HG03442 (cell line): ENCODE data around the gene URGCP.
"Not testable (repeated sequence)": the region's sequence is repeated elsewhere in the genome, so short reads cannot be mapped to it uniquely, and the experiment has no call there.

Source experiments
- ATAC-seq: cut with Tn5 transposase; IDR thresholded peaks from one replicate; pipeline ENCODE4 v1.9.1; 2021; ENCODE audit warnings: mild to moderate bottlenecking, moderate library complexity; ENCODE audit not compliant: unreplicated experiment

URGCP gene

DNA sequence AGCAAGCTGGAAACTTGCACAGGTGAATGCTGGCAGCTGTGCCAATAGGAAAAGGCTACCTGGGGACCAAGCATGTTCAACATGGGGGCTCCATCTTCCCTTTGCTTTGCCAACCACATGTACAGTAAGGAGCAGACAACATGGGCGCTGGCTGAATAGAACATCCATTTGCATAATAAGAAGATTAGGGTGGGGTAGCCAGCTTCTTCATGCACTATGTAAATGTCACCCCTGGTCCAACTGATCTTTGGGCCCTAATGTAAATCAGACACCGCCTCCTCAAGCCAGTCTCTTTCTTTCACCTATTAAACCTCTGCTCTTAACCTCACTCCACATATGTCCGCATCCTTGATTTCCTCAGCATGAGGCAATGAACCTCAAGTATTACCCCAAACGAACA, 63.1 kb downstream of the URGCP start:
- ATAC-seq, result no peak

DNA sequence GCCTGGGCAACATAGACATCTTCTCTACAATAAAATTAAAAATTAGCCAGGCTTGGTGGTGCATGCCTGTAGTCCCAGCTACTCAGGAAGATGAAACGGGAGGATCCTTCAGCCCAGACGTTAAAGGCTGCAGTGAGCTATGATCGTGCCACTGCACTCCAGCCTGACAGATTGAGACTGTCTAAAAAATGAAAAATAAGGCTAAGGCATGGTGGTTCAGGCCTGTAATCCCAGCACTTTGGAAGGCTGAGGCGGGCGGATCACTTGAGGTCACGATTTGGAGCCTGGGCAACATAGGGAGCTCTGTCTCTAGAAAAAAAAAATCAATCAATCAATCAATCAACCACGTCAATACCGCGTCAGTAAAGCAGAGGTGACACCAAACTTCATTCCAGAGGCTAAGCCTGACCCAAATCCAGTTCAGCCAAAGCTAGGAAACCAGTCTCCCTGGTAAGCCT, 68.2 kb downstream of the URGCP start:
- no peak for ATAC-seq

DNA sequence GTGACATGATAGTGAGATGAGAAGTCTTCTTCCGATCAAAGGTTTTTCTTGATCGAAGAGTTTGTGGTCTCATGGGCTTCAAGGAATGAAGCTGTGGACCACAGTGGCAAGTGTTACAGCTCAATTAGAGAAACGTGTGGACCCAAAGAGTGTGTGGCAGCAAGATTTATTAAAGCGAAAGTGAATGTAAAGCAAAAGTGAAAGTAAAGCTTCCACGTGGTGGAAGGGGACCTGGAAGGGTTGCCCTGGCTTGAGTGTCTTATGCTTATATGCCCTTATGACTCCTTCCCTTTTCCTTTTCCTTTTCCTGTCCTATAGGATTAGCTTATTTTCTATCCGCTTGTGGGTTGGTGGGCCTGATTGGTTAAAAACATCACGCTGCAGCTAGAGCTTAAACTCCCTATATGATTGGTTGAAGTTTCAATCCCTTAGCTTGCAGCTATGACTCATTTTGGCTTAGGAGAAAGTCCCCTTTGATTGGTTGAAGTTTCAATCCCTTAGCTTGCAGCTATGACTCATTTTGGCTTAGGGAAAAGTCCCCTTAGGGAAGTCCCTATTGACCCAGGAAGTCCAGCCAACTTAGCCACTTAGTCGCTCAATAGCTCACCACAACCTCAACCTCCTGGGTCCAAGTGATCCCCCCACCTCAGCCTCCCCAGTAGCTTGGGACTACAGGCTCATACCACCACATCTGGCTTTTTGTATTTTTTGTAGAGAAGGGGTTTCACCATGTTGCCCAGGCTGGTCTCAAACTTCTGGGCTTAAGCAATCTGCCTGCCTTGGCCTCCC, 71.7 kb downstream of the URGCP start:
- ATAC-seq, result peak; percentile 48

- ATAC-seq, result not testable (repeated sequence)
Observed at GRCh38 chr7:43830917-43831316, 75.5 kb downstream of the URGCP start.
